Measurements from ENCODE around the gene GPR18.

Gene GPR18

DNA sequence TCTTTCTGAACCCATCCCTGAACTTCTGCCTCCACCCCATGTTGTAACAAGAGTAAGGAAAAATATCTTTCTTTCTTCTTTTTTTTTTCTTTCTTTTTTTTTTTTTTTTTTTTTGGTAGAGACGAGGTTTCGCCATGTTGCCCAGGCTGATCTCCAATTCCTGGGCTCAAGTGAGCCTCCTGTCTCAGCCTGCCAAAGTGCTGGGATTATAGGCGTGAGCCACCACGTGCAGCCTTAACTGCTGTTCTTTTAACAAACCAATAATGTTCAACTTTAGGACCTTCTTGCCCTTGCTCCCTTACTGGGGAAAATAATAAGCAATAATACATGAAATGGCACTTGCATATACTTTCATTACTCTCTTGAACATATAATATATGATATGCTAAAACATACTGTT lies 29.4 kb upstream of the GPR18 start:
- 80% methylated on average over 2 of the region's 4 CpGs for WGBS
- Histone ChIP-seq H3K79me1 (replicated peaks; ENCODE audit: low read length, poor library complexity, severe bottlenecking) (peaks cover 23% of the 10 kb centered on the region), H2BK12ac (ENCODE audit: low read length in 2 of 2) (no peak overlapping the region), H3K27me3 (ENCODE audit: control insufficient read depth in 1 of 2, insufficient read depth in 1 of 2, low read length in 2 of 2) (no peaks in the 10 kb centered on the region), H2BK5ac (ENCODE audit: low read depth, low read length, poor library complexity, severe bottlenecking) (no peak overlapping the region), H2BK15ac (ENCODE audit: low read depth, poor library complexity, severe bottlenecking) (no peak overlapping the region), H3K4me3 (ENCODE audit: insufficient read depth in 1 of 2, low read depth in 1 of 2, low read length in 2 of 2) (no peak overlapping the region), H2BK120ac (ENCODE audit: low read depth, low read length) (no peak overlapping the region), H3K4ac (ENCODE audit: low read depth in 1 of 2, low read length in 2 of 2) (no peak overlapping the region), H3K23ac (ENCODE audit: low read length in 2 of 2) (no peak overlapping the region), H2AK5ac (ENCODE audit: low read length, severe bottlenecking) (no peak overlapping the region), H3K14ac (ENCODE audit: low read length in 2 of 2) (no peak overlapping the region), H3K4me1 (ENCODE audit: control insufficient read depth, insufficient read depth, low read depth, low read length) (no peaks in the 10 kb centered on the region), H3K27ac (ENCODE audit: low read length, poor library complexity, severe bottlenecking) (no peak overlapping the region), H4K8ac (ENCODE audit: low read length) (no peak overlapping the region), H2AFZ (ENCODE audit: low read depth, low read length) (no peak overlapping the region), H3K9ac (ENCODE audit: low read length) (no peak overlapping the region), H3K4me2 (ENCODE audit: low read length, poor library complexity, severe bottlenecking) (no peak overlapping the region), H4K91ac (ENCODE audit: low read length) (no peak overlapping the region), H3K36me3 (ENCODE audit: control insufficient read depth in 1 of 2, insufficient read depth in 2 of 2, low read depth in 1 of 2, low read length in 2 of 2) (peaks cover 0 to 3% of the 10 kb centered on the region in 2 experiments), H3K18ac (ENCODE audit: low read depth in 1 of 2, low read length in 2 of 2) (no peak overlapping the region), H3K9me3 (ENCODE audit: control insufficient read depth, low read length) (no peaks in the 10 kb centered on the region)
- DNase-seq: no peak

GRCh38 chr13:99285432-99286182 lies 27.4 kb upstream of the GPR18 start:
- Histone ChIP-seq H2AFZ (ENCODE audit: low read depth, low read length) (no peak overlapping the region), H3K27me3 (ENCODE audit: control insufficient read depth in 1 of 2, insufficient read depth in 1 of 2, low read length in 2 of 2) (no peaks in the 10 kb centered on the region), H2BK15ac (ENCODE audit: low read depth, poor library complexity, severe bottlenecking) (no peak overlapping the region)

DNA sequence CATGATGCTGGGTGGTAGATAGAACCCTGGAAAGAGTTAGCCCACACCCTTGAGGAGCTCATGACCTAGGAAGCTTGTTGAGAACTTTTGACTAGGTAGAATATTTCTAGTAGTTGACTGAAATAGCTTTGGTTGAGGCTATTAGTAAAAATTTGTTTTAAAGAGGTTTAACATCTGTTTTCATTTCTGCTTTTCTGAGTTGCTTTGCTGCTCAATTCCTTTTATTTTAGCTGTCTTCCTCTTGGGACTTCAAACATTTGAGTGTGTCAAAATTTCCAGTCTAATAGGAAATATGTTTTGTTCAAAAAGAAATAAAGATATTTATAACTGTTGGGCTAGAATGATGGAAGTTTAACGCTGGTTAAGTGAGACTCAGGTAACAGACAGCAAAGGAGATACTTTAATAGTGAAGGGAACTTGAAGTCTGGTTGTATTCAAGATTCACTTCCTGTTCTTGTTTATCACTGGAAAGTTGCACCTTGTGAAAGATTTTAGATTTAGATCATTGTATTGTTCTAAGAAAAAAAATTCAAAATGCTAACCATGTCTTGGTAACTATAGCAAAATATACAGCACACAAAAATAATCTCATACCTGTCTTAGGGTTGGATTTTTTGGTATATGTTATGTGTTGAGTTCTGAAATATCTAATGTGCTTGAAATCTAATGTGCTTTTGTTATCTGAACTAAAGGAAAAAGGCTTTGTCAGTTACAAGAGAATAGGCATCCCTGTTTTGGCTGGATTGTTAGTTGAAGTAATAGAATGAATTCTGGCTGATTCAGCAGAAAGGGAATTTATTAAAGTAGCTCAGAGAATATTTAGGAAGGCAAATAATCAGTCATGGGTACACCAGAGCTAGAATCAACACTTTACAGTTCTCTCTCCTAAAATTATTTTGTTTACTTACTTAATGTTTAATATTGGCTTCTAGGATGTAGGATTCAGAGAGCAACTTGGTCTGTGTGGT lies 24.4 kb upstream of the GPR18 start:
- no peak overlapping the region for H3K18ac ChIP-seq (ENCODE audit: low read depth in 1 of 2, low read length in 2 of 2)
- no peak overlapping the region for H4K8ac ChIP-seq (ENCODE audit: low read length)
- DNase-seq: no peak
- H3K4ac ChIP-seq (ENCODE audit: low read depth in 1 of 2, low read length in 2 of 2): no peak overlapping the region
- no peaks in the 10 kb centered on the region for H3K4me1 ChIP-seq (ENCODE audit: control insufficient read depth, insufficient read depth, low read depth, low read length)
- H2BK15ac ChIP-seq (ENCODE audit: low read depth, poor library complexity, severe bottlenecking): no peak overlapping the region
- 98% methylated on average over 1 of the region's 1 CpG for WGBS
- H2BK120ac ChIP-seq (ENCODE audit: low read depth, low read length): no peak overlapping the region
- peak overlapping the region in 1 of 2 experiments; percentile 55 for H3K4me3 ChIP-seq (ENCODE audit: insufficient read depth in 1 of 2, low read depth in 1 of 2, low read length in 2 of 2)
- no peak overlapping the region for H2AFZ ChIP-seq (ENCODE audit: low read depth, low read length)
- no peak overlapping the region for H2BK5ac ChIP-seq (ENCODE audit: low read depth, low read length, poor library complexity, severe bottlenecking)
- H2BK12ac ChIP-seq (ENCODE audit: low read length in 2 of 2): no peak overlapping the region
- peak overlapping the region; percentile 75 for H3K9ac ChIP-seq (ENCODE audit: low read length)
- no peaks in the 10 kb centered on the region for H3K27me3 ChIP-seq (ENCODE audit: control insufficient read depth in 1 of 2, insufficient read depth in 1 of 2, low read length in 2 of 2)
- H3K14ac ChIP-seq (ENCODE audit: low read length in 2 of 2): no peak overlapping the region
- no peak overlapping the region for H4K91ac ChIP-seq (ENCODE audit: low read length)
- H2AK5ac ChIP-seq (ENCODE audit: low read length, severe bottlenecking): no peak overlapping the region
- H3K4me2 ChIP-seq (ENCODE audit: low read length, poor library complexity, severe bottlenecking): no peak overlapping the region
- H3K23ac ChIP-seq (ENCODE audit: low read length in 2 of 2): no peak overlapping the region
- H3K79me1 ChIP-seq (replicated peaks; ENCODE audit: low read length, poor library complexity, severe bottlenecking): peaks cover 22% of the 10 kb centered on the region
- H3K27ac ChIP-seq (ENCODE audit: low read length, poor library complexity, severe bottlenecking): no peak overlapping the region
- H3K36me3 ChIP-seq (ENCODE audit: control insufficient read depth in 1 of 2, insufficient read depth in 2 of 2, low read depth in 1 of 2, low read length in 2 of 2): no peaks in the 10 kb centered on the region
- H3K9me3 ChIP-seq (ENCODE audit: control insufficient read depth, low read length): no peaks in the 10 kb centered on the region

More at GRCh38 chr13:99285432-99286182, 27.4 kb upstream of the GPR18 start:
- Histone ChIP-seq H3K14ac (ENCODE audit: low read length in 2 of 2) (no peak overlapping the region), H3K4me1 (ENCODE audit: control insufficient read depth, insufficient read depth, low read depth, low read length) (no peaks in the 10 kb centered on the region), H3K27ac (ENCODE audit: low read length, poor library complexity, severe bottlenecking) (no peak overlapping the region), H3K23ac (ENCODE audit: low read length in 2 of 2) (no peak overlapping the region), H3K9ac (ENCODE audit: low read length) (peak overlapping the region; percentile 39), H2AK5ac (ENCODE audit: low read length, severe bottlenecking) (no peak overlapping the region), H4K8ac (ENCODE audit: low read length) (no peak overlapping the region), H3K4ac (ENCODE audit: low read depth in 1 of 2, low read length in 2 of 2) (no peak overlapping the region), H3K4me2 (ENCODE audit: low read length, poor library complexity, severe bottlenecking) (no peak overlapping the region), H3K9me3 (ENCODE audit: control insufficient read depth, low read length) (no peaks in the 10 kb centered on the region), H2BK120ac (ENCODE audit: low read depth, low read length) (no peak overlapping the region), H2BK12ac (ENCODE audit: low read length in 2 of 2) (no peak overlapping the region), H3K18ac (ENCODE audit: low read depth in 1 of 2, low read length in 2 of 2) (no peak overlapping the region), H4K91ac (ENCODE audit: low read length) (no peak overlapping the region), H3K36me3 (ENCODE audit: control insufficient read depth in 1 of 2, insufficient read depth in 2 of 2, low read depth in 1 of 2, low read length in 2 of 2) (peaks cover 0 to 3% of the 10 kb centered on the region in 2 experiments), H3K4me3 (ENCODE audit: insufficient read depth in 1 of 2, low read depth in 1 of 2, low read length in 2 of 2) (no peak overlapping the region), H2BK5ac (ENCODE audit: low read depth, low read length, poor library complexity, severe bottlenecking) (no peak overlapping the region), H3K79me1 (replicated peaks; ENCODE audit: low read length, poor library complexity, severe bottlenecking) (peaks cover 22% of the 10 kb centered on the region)
- no peak for DNase-seq
- WGBS: 90% methylated on average over 10 of the region's 10 CpGs

- H3K79me1 ChIP-seq (replicated peaks; ENCODE audit: low read length, poor library complexity, severe bottlenecking): peaks cover 20% of the 10 kb centered on the region
- no peak overlapping the region for H3K14ac ChIP-seq (ENCODE audit: low read length in 2 of 2)
- H2BK12ac ChIP-seq (ENCODE audit: low read length in 2 of 2): no peak overlapping the region
- H4K8ac ChIP-seq (ENCODE audit: low read length): no peak overlapping the region
- H2BK15ac ChIP-seq (ENCODE audit: low read depth, poor library complexity, severe bottlenecking): no peak overlapping the region
- H3K36me3 ChIP-seq (ENCODE audit: control insufficient read depth in 1 of 2, insufficient read depth in 2 of 2, low read depth in 1 of 2, low read length in 2 of 2): no peaks in the 10 kb centered on the region
- no peaks in the 10 kb centered on the region for H3K27me3 ChIP-seq (ENCODE audit: control insufficient read depth in 1 of 2, insufficient read depth in 1 of 2, low read length in 2 of 2)
- H4K91ac ChIP-seq (ENCODE audit: low read length): no peak overlapping the region
- H3K23ac ChIP-seq (ENCODE audit: low read length in 2 of 2): no peak overlapping the region
- H3K27ac ChIP-seq (ENCODE audit: low read length, poor library complexity, severe bottlenecking): no peak overlapping the region
- H2AK5ac ChIP-seq (ENCODE audit: low read length, severe bottlenecking): no peak overlapping the region
- peak overlapping the region; percentile 75 for H3K9ac ChIP-seq (ENCODE audit: low read length)
- no peak overlapping the region for H3K4me2 ChIP-seq (ENCODE audit: low read length, poor library complexity, severe bottlenecking)
- no peak overlapping the region for H3K18ac ChIP-seq (ENCODE audit: low read depth in 1 of 2, low read length in 2 of 2)
- peak overlapping the region in 1 of 2 experiments; percentile 55 for H3K4me3 ChIP-seq (ENCODE audit: insufficient read depth in 1 of 2, low read depth in 1 of 2, low read length in 2 of 2)
- no peak for DNase-seq
- H2AFZ ChIP-seq (ENCODE audit: low read depth, low read length): no peak overlapping the region
- H3K4me1 ChIP-seq (ENCODE audit: control insufficient read depth, insufficient read depth, low read depth, low read length): no peaks in the 10 kb centered on the region
- H3K4ac ChIP-seq (ENCODE audit: low read depth in 1 of 2, low read length in 2 of 2): no peak overlapping the region
- no peak overlapping the region for H2BK120ac ChIP-seq (ENCODE audit: low read depth, low read length)
- WGBS: 97% methylated on average over 5 of the region's 5 CpGs
- no peak overlapping the region for H2BK5ac ChIP-seq (ENCODE audit: low read depth, low read length, poor library complexity, severe bottlenecking)
- no peaks in the 10 kb centered on the region for H3K9me3 ChIP-seq (ENCODE audit: control insufficient read depth, low read length)
Observed at GRCh38 chr13:99281811-99282263, 23.7 kb upstream of the GPR18 start.

All from mesenchymal stem cell (in vitro differentiated cells and primary cell).